ENCODE results near the gene IQCF2.
"Not testable (repeated sequence)": the region's sequence is repeated elsewhere in the genome, so short reads cannot be mapped to it uniquely, and the experiment has no call there.

IQCF2 gene

GRCh38 chr3:51860703-51861665, at the start of gene IQCF2:
Gene IQCF2, plus strand, starts transcription at chr3:51861615. Its CDS starts 52 bp downstream, at chr3:51861667.
- no peak for DNase-seq

- DNase-seq, result no peak
Measured at GRCh38 chr3:51813539-51813938, 47.9 kb upstream of the IQCF2 start.

GRCh38 chr3:51814034-51814433, 47.4 kb upstream of the IQCF2 start:
- no peak for DNase-seq

- no peak for DNase-seq
Measured at GRCh38 chr3:51815614-51816013, 45.8 kb upstream of the IQCF2 start.

GRCh38 chr3:51816723-51817122, 44.7 kb upstream of the IQCF2 start:
- DNase-seq, result no peak

GRCh38 chr3:51817375-51817774, 44.0 kb upstream of the IQCF2 start:
- DNase-seq, result no peak

- no peak for DNase-seq
Measured at GRCh38 chr3:51819151-51819550, 42.3 kb upstream of the IQCF2 start.

- no peak for DNase-seq
Measured at GRCh38 chr3:51819709-51820406, 41.6 kb upstream of the IQCF2 start.

GRCh38 chr3:51828297-51828696, 33.1 kb upstream of the IQCF2 start:
- DNase-seq, result no peak

GRCh38 chr3:51830345-51830744, 31.1 kb upstream of the IQCF2 start:
- DNase-seq, result no peak

GRCh38 chr3:51830836-51831385, 30.5 kb upstream of the IQCF2 start:
- no peak for DNase-seq

- no peak for DNase-seq
Measured at GRCh38 chr3:51836606-51837005, 24.8 kb upstream of the IQCF2 start.

- DNase-seq, result no peak
Measured at GRCh38 chr3:51845129-51845528, 16.3 kb upstream of the IQCF2 start.

- DNase-seq, result not testable (repeated sequence)
Measured at GRCh38 chr3:51855411-51855810, 6.0 kb upstream of the IQCF2 start.

- DNase-seq, result no peak
Measured at GRCh38 chr3:51862886-51863285, 1.5 kb downstream of the IQCF2 start.

GRCh38 chr3:51868896-51869295, 7.5 kb downstream of the IQCF2 start:
- not testable (repeated sequence) for DNase-seq

- DNase-seq, result no peak
Measured at GRCh38 chr3:51869304-51869703, 7.9 kb downstream of the IQCF2 start.

- DNase-seq, result no peak
Measured at GRCh38 chr3:51873253-51873766, 11.9 kb downstream of the IQCF2 start.

GRCh38 chr3:51873876-51874275, 12.5 kb downstream of the IQCF2 start:
- DNase-seq, result no peak

GRCh38 chr3:51874411-51874810, 13.0 kb downstream of the IQCF2 start:
- no peak for DNase-seq

GRCh38 chr3:51874889-51875288, 13.5 kb downstream of the IQCF2 start:
- no peak for DNase-seq

GRCh38 chr3:51875501-51875900, 14.1 kb downstream of the IQCF2 start, which contains the start of gene IQCF5:
Gene IQCF5, minus strand, starts transcription at chr3:51875601. Its CDS starts 70 bp downstream, at chr3:51875531.
- no peak for DNase-seq

GRCh38 chr3:51876186-51876585, 14.8 kb downstream of the IQCF2 start:
- no peak for DNase-seq

Measured in DMS79 (cell line).